ENCODE measurements around the gene POR. TPM values are rescaled to one million over a fixed set of nuclear protein-coding genes. Genes with fewer than 3 reads are reported as not detected.
"Not testable (repeated sequence)": the region's sequence is repeated elsewhere in the genome, so short reads cannot be mapped to it uniquely, and the experiment has no call there.

Gene POR
- total RNA-seq, 4 donors from 2014 or later: 37.8 to 71.4 (median 63.6) TPM

DNA sequence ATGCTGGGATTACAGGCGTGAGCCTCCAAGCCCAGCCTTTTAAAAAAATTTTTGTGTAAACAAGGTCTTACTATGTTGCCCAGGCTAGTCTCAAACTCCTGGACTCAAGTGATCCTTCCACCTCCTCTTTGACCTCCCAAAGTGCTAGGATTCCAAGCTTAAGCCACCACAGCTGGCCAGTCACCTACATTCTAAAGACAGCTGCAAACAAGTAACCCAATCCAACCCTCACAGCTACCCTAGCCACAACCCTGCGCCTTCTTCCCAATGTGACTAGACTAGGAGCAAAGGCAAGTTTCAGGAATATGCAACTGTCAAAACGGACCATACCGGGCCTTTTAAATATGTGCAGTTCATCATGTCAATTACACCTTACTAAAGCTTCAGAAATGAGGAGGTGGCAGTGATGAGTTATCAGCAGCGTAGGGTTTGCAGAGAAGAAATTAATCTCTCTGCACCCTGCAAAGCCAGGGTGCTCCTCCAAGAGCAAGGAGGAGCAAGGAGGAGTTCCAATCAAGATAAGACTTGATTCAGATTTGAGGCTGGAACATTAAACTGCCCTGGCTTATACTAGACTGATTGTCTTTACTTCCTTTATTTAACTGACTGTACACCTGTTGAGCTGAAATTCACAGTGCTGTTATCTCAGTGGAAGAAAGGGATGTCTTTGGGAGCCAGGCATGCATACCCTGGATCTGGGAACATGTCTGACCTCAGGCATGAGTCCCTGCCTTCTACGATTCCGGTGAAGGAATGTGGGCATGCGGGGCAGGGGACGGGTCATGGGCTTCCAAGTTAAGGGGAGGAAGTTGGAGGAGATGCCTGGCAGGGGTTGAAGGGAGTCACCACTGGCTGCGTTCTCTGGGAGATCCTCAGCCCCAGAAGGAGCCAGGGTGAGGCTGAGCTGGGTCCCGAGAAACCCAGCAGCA lies 95.0 kb downstream of the POR start:
- no peak overlapping the region for H3K4me3 ChIP-seq
- peaks cover 3 to 24% (median 6%) of the 10 kb centered on the region in 4 donors for H3K36me3 ChIP-seq
- TF ChIP-seq, protein P1, sequence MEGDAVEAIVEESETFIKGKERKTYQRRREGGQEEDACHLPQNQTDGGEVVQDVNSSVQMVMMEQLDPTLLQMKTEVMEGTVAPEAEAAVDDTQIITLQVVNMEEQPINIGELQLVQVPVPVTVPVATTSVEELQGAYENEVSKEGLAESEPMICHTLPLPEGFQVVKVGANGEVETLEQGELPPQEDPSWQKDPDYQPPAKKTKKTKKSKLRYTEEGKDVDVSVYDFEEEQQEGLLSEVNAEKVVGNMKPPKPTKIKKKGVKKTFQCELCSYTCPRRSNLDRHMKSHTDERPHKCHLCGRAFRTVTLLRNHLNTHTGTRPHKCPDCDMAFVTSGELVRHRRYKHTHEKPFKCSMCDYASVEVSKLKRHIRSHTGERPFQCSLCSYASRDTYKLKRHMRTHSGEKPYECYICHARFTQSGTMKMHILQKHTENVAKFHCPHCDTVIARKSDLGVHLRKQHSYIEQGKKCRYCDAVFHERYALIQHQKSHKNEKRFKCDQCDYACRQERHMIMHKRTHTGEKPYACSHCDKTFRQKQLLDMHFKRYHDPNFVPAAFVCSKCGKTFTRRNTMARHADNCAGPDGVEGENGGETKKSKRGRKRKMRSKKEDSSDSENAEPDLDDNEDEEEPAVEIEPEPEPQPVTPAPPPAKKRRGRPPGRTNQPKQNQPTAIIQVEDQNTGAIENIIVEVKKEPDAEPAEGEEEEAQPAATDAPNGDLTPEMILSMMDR (IDR thresholded peaks at IDR 0.05): no peak
- no peak for TF ChIP-seq EP300 (IDR thresholded peaks at IDR 0.05)
- no peak for TF ChIP-seq POLR2AphosphoS5 (IDR thresholded peaks at IDR 0.05)
- TF ChIP-seq POLR2A (IDR thresholded peaks at IDR 0.05; ENCODE audit: low read depth): no peak
- WGBS: 84% methylated on average over 11 of the region's 11 CpGs
- H3K9me3 ChIP-seq: no peaks in the 10 kb centered on the region
- no peak for DNase-seq (ENCODE audit: extremely low spot score)
- no peaks in the 10 kb centered on the region for H3K27me3 ChIP-seq
- peaks cover 17 to 37% (median 28%) of the 10 kb centered on the region in 4 donors for H3K4me1 ChIP-seq
- intact Hi-C loops (cut with DNase I): no loop called here
- H3K27ac ChIP-seq (replicated peaks in 1 of 4): peak overlapping the region in 3 of 4 donors; percentile 43 to 58 (median 45)

DNA sequence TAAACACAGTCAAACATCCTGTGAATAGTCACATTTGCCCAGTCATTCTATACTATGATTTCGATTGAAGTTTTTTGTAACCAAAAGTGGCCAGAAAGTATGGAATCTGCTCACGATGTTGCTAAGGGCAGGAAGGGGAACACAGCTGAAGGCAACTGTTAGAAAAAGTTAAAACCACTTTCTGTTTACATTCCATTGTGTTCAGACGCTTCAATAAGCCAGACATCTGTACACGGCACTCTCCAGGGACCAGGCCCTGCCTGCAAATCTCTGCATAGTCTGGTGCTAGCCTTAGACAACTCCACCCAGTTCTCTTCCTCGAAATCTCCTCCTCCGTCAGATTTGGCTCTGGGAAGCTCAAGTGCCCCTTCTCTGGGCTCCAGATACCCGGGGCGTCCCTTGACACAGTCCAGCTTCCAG lies 96.5 kb downstream of the POR start:
- TF ChIP-seq POLR2A (IDR thresholded peaks at IDR 0.05; ENCODE audit: low read depth) (no peak), POLR2AphosphoS5 (IDR thresholded peaks at IDR 0.05) (peak; percentile 33 to 45)
- DNase-seq (ENCODE audit: extremely low spot score): no peak
- H3K27me3 ChIP-seq: no peaks in the 10 kb centered on the region
- H3K4me3 ChIP-seq: no peak overlapping the region
- peaks cover 0 to 18% (median 4%) of the 10 kb centered on the region in 4 donors for H3K36me3 ChIP-seq
- H3K9me3 ChIP-seq: no peaks in the 10 kb centered on the region
- intact Hi-C loops (cut with DNase I): no loop called here
- WGBS: 41% methylated on average over 8 of the region's 8 CpGs
- peaks cover 17 to 37% (median 28%) of the 10 kb centered on the region in 4 donors for H3K4me1 ChIP-seq
- peak overlapping the region; percentile 43 to 66 (median 52) for H3K27ac ChIP-seq (replicated peaks in 1 of 4)

GRCh38 chr7:76016191-76016947 lies 101.4 kb downstream of the POR start:
- H3K4me1 ChIP-seq: peaks cover 7 to 14% (median 10%) of the 10 kb centered on the region in 4 donors
- no peaks in the 10 kb centered on the region for H3K9me3 ChIP-seq
- DNase-seq (ENCODE audit: extremely low spot score): no peak
- TF ChIP-seq POLR2AphosphoS5 (IDR thresholded peaks at IDR 0.05) (no peak), POLR2A (IDR thresholded peaks at IDR 0.05; ENCODE audit: low read depth) (no peak), EP300 (IDR thresholded peaks at IDR 0.05) (no peak)
- TF ChIP-seq, protein P1 (IDR thresholded peaks at IDR 0.05): no peak
- H3K36me3 ChIP-seq: peaks cover 4 to 25% (median 10%) of the 10 kb centered on the region in 4 donors
- WGBS: 89% methylated on average over 13 of the region's 13 CpGs
- no peak overlapping the region for H3K27ac ChIP-seq (replicated peaks in 1 of 4)
- intact Hi-C loops (cut with DNase I): no loop called here
- H3K4me3 ChIP-seq: no peak overlapping the region
- no peaks in the 10 kb centered on the region for H3K27me3 ChIP-seq

GRCh38 chr7:76018520-76018919 lies 103.6 kb downstream of the POR start:
- Histone ChIP-seq H3K36me3 (peaks cover 9 to 34% (median 12%) of the 10 kb centered on the region in 4 donors), H3K4me1 (peaks cover 0 to 11% (median 3%) of the 10 kb centered on the region in 4 donors)
- H3K27ac ChIP-seq (replicated peaks in 1 of 4); H3K9me3 ChIP-seq; H3K4me3 ChIP-seq; DNase-seq (ENCODE audit: extremely low spot score); intact Hi-C loops (cut with DNase I); H3K27me3 ChIP-seq: not testable (repeated sequence)
- 95% methylated on average over 4 of the region's 4 CpGs for WGBS

- H3K9me3 ChIP-seq: no peaks in the 10 kb centered on the region
- no peak overlapping the region for H3K4me3 ChIP-seq
- no peak for DNase-seq (ENCODE audit: extremely low spot score)
- 43% methylated on average over 6 of the region's 6 CpGs for WGBS
- H3K27me3 ChIP-seq: no peaks in the 10 kb centered on the region
- H3K27ac ChIP-seq (replicated peaks in 1 of 4): no peak overlapping the region
- TF ChIP-seq POLR2A (IDR thresholded peaks at IDR 0.05; ENCODE audit: low read depth) (no peak), POLR2AphosphoS5 (IDR thresholded peaks at IDR 0.05) (peak in 1 of 2 donors; percentile 40)
- TF ChIP-seq, protein P1 (IDR thresholded peaks at IDR 0.05): peak; percentile 86 to 88 (median 87)
- peaks cover 0 to 12% (median 3%) of the 10 kb centered on the region in 4 donors for H3K4me1 ChIP-seq
- intact Hi-C loops (cut with DNase I): loop anchor here (2.0 kb wide), 1 partner anchor 153 kb away; no protein-coding TSS in a partner anchor
- peaks cover 7 to 28% (median 10%) of the 10 kb centered on the region in 4 donors for H3K36me3 ChIP-seq
Observed at GRCh38 chr7:76020031-76020714, 105.2 kb downstream of the POR start.

Data from esophagus muscularis mucosa (tissue), 4 donors.